Measurements from ENCODE around the gene TRABD. TPM values are rescaled to one million over a fixed set of nuclear protein-coding genes. Genes with fewer than 3 reads are reported as not detected.

TRABD gene
- total RNA-seq, 3 donors from 2014 or later: 36.8 to 52.6 (median 42.7) TPM

GRCh38 chr22:50219800-50220602 is 34.3 kb downstream of the TRABD start:
- H3K36me3 ChIP-seq (ENCODE audit: low read depth): peaks cover 22% of the 10 kb centered on the region
- DNase-seq: no peak
- H3K4me3 ChIP-seq: no peak overlapping the region
- H3K4me1 ChIP-seq (ENCODE audit: low read depth): no peaks in the 10 kb centered on the region
- ATAC-seq: no peak
- H3K9me3 ChIP-seq: no peaks in the 10 kb centered on the region
- no peak for TF ChIP-seq CTCF (IDR thresholded peaks at IDR 0.05)
- intact Hi-C loops (cut with DNase I, micrococcal nuclease): no loop called here

- no peak for ATAC-seq
- DNase-seq: no peak
- no peak for TF ChIP-seq CTCF (IDR thresholded peaks at IDR 0.05)
- H3K4me3 ChIP-seq: no peak overlapping the region
- H3K4me1 ChIP-seq (ENCODE audit: low read depth): no peaks in the 10 kb centered on the region
- peaks cover 22% of the 10 kb centered on the region for H3K36me3 ChIP-seq (ENCODE audit: low read depth)
- intact Hi-C loops (cut with DNase I, micrococcal nuclease): no loop called here
- H3K9me3 ChIP-seq: no peaks in the 10 kb centered on the region
Observed at GRCh38 chr22:50220603-50221409, 35.1 kb downstream of the TRABD start.

DNA sequence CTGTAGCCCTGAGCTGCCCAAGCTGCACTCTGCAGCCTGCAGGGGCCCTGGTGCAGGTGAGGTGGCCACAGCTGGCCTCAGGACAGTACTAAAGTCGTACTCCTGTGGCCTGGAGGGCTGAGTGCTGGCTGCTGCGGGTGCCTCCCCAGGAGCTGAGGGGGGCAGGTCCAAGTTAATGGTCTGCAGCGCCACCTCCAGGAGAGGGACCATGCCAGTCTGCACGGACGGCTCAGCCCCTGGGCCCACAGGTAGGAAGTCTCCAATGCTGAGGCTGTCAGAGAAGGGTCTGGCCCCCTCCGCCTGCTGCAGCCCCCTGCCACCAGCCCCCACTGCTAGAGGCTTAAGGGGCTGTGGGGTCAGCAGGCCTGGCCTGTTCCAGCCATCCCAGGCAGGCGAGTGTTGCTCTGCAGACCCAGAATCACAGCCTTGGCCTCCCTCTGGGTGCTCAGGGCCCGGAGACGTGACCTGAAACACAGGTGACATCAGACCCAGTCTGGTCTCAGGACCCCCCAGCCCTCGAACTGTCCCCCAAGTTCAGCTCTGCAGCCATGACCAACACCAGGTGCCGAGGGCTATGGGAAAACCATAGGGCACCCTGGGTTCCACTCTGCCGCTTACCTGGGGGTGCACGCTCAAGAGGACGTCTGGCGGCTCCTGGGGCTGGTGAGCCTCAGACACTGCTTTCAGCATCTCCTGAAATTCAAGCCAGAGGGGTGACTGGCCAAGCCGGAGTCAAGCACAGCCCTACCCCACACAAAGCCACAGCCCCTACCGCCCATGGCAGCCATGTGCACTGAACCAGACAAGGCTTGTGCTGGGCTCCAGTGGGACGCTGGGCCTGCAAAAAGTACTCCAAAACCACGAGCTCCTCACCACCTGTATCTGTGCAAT is 35.9 kb downstream of the TRABD start:
- TF ChIP-seq CTCF (IDR thresholded peaks at IDR 0.05): no peak
- DNase-seq (no peak), ATAC-seq (no peak)
- peaks cover 14% of the 10 kb centered on the region for H3K36me3 ChIP-seq (ENCODE audit: low read depth)
- intact Hi-C loops (cut with DNase I, micrococcal nuclease): no loop called here
- H3K4me1 ChIP-seq (ENCODE audit: low read depth): no peaks in the 10 kb centered on the region
- no peaks in the 10 kb centered on the region for H3K9me3 ChIP-seq
- H3K4me3 ChIP-seq: no peak overlapping the region

DNA sequence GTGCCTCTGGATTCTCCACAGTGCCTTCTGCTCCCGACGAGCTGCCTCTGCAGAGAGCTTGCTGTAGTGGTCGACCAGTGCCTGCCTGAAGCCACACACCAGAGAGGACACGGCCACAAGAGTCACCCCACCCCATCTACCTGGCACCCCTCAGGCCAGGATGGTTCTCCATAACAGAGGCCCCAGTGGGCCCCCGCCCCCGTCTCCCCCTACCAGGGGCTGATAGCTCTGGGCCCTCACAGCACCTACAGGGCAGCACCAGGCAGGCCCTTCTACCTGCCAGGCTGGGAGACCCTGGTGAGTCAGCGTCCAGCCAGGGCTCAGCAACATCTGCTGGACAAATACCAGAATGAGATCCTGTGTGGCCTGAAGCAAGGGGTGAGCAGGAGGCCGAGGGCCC is 36.8 kb downstream of the TRABD start:
- Histone ChIP-seq H3K36me3 (ENCODE audit: low read depth) (peaks cover 5% of the 10 kb centered on the region), H3K9me3 (no peaks in the 10 kb centered on the region), H3K4me1 (ENCODE audit: low read depth) (no peaks in the 10 kb centered on the region), H3K4me3 (no peak overlapping the region)
- TF ChIP-seq CTCF (IDR thresholded peaks at IDR 0.05): no peak
- intact Hi-C loops (cut with DNase I, micrococcal nuclease): no loop called here
- no peak for ATAC-seq
- no peak for DNase-seq

DNA sequence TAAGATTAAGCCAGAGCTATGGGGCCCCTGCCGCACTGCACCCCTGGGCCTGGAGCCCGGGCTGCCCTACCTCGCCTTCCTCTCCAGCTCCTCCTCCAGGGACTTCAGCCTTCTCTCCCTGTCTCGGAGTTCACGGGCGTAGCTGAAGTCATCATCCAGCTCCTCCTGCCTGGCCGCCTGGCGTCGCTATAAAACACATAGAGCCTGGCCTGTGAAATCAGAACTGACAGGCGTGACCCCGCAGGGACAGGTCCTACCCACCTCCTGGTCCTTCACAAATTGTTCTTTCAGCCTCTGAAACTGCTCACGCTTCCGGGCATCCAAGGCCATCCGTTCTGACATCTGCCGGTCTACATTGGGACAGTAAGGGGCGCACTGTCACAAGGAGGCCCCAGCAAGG is 38.4 kb downstream of the TRABD start:
- TF ChIP-seq CTCF (IDR thresholded peaks at IDR 0.05): no peak
- intact Hi-C loops (cut with DNase I, micrococcal nuclease): no loop called here
- ATAC-seq: no peak
- Histone ChIP-seq H3K9me3 (no peaks in the 10 kb centered on the region), H3K4me3 (no peak overlapping the region), H3K36me3 (ENCODE audit: low read depth) (no peaks in the 10 kb centered on the region), H3K4me1 (ENCODE audit: low read depth) (no peaks in the 10 kb centered on the region)
- DNase-seq: no peak
